HG02852 (cell line): Measurements from ENCODE around the gene SYT13.

Experiments used
- ATAC-seq: cut with Tn5 transposase; IDR thresholded peaks from one replicate; pipeline ENCODE4 v1.9.1; 2021; ENCODE audit warnings: mild to moderate bottlenecking, moderate library complexity; ENCODE audit not compliant: unreplicated experiment

SYT13 gene

GRCh38 chr11:45275828-45276227 lies 10.3 kb downstream of the SYT13 start:
- no peak for ATAC-seq

- no peak for ATAC-seq
Observed at GRCh38 chr11:45274206-45274605, 11.9 kb downstream of the SYT13 start.

GRCh38 chr11:45273509-45273908 lies 12.6 kb downstream of the SYT13 start:
- ATAC-seq = no peak

GRCh38 chr11:45272701-45273100 lies 13.4 kb downstream of the SYT13 start:
- ATAC-seq = no peak

GRCh38 chr11:45270946-45271716 lies 15.0 kb downstream of the SYT13 start:
- ATAC-seq = no peak

GRCh38 chr11:45269678-45270077 lies 16.5 kb downstream of the SYT13 start:
- ATAC-seq = no peak

- ATAC-seq = no peak
Observed at GRCh38 chr11:45267652-45268299, 18.4 kb downstream of the SYT13 start.

GRCh38 chr11:45267052-45267451 lies 19.1 kb downstream of the SYT13 start:
- no peak for ATAC-seq

- no peak for ATAC-seq
Observed at GRCh38 chr11:45266676-45267020, 19.5 kb downstream of the SYT13 start.

GRCh38 chr11:45265969-45266675 lies 20.0 kb downstream of the SYT13 start:
- ATAC-seq = no peak

- ATAC-seq = no peak
Observed at GRCh38 chr11:45264839-45265515, 21.2 kb downstream of the SYT13 start.

GRCh38 chr11:45263773-45264172 lies 22.4 kb downstream of the SYT13 start:
- ATAC-seq = no peak

GRCh38 chr11:45262900-45263299 lies 23.2 kb downstream of the SYT13 start:
- no peak for ATAC-seq

- no peak for ATAC-seq
Observed at GRCh38 chr11:45260071-45260470, 26.1 kb downstream of the SYT13 start.

- ATAC-seq = no peak
Observed at GRCh38 chr11:45259592-45259991, 26.5 kb downstream of the SYT13 start.

- no peak for ATAC-seq
Observed at GRCh38 chr11:45258982-45259530, 27.1 kb downstream of the SYT13 start.

GRCh38 chr11:45254070-45254469 lies 32.1 kb downstream of the SYT13 start:
- ATAC-seq = no peak

- no peak for ATAC-seq
Observed at GRCh38 chr11:45253640-45254039, 32.5 kb downstream of the SYT13 start.

- ATAC-seq = no peak
Observed at GRCh38 chr11:45252877-45253276, 33.3 kb downstream of the SYT13 start.

GRCh38 chr11:45252134-45252856 lies 33.8 kb downstream of the SYT13 start:
- ATAC-seq = no peak
